ENCODE data around the gene ABHD18.
A peak's percentile ranks its signal among the peaks of the same experiment; 100 is the strongest.
"Not testable (repeated sequence)": the region's sequence is repeated elsewhere in the genome, so short reads cannot be mapped to it uniquely, and the experiment has no call there.

ABHD18 gene

GRCh38 chr4:127965062-127965802 is at the start of gene ABHD18, which contains the start of gene MFSD8:
ABHD18 (plus strand) TSS chr4:127965406; CDS start chr4:127982956, 17,550 bp downstream.
MFSD8 (minus strand) TSS chr4:127965173; CDS start chr4:127965133, 40 bp downstream.
- in situ Hi-C loops (cut with HindIII; ENCODE audit: low pct_unique_long_range_greater_than_20kb, low sequenced_read_pairs) = no loop called here
- TF ChIP-seq JUND (IDR thresholded peaks at IDR 0.05; ENCODE audit: low read depth) = no peak
- peak; percentile 80 to 98 for DNase-seq (ENCODE audit: low read depth in 1 of 2, low spot score in 1 of 2)

GRCh38 chr4:127916512-127916911 is 48.7 kb upstream of the ABHD18 start:
- DNase-seq (ENCODE audit: low read depth in 1 of 2, low spot score in 1 of 2) = no peak
- in situ Hi-C loops (cut with HindIII; ENCODE audit: low pct_unique_long_range_greater_than_20kb, low sequenced_read_pairs) = no loop called here
- TF ChIP-seq JUND (IDR thresholded peaks at IDR 0.05; ENCODE audit: low read depth) = no peak

GRCh38 chr4:127917151-127917550 is 48.1 kb upstream of the ABHD18 start:
- DNase-seq (ENCODE audit: low read depth in 1 of 2, low spot score in 1 of 2) = no peak
- in situ Hi-C loops (cut with HindIII; ENCODE audit: low pct_unique_long_range_greater_than_20kb, low sequenced_read_pairs) = no loop called here
- no peak for TF ChIP-seq JUND (IDR thresholded peaks at IDR 0.05; ENCODE audit: low read depth)

- in situ Hi-C loops (cut with HindIII; ENCODE audit: low pct_unique_long_range_greater_than_20kb, low sequenced_read_pairs) = no loop called here
These were observed 44.7 kb upstream of the ABHD18 start for GRCh38 chr4:127920521-127920920.

GRCh38 chr4:127922226-127922625 is 43.0 kb upstream of the ABHD18 start:
- in situ Hi-C loops (cut with HindIII; ENCODE audit: low pct_unique_long_range_greater_than_20kb, low sequenced_read_pairs) = no loop called here
- DNase-seq (ENCODE audit: low read depth in 1 of 2, low spot score in 1 of 2) = no peak
- no peak for TF ChIP-seq JUND (IDR thresholded peaks at IDR 0.05; ENCODE audit: low read depth)

More at GRCh38 chr4:127920521-127920920, 44.7 kb upstream of the ABHD18 start:
- no peak for TF ChIP-seq JUND (IDR thresholded peaks at IDR 0.05; ENCODE audit: low read depth)
- DNase-seq (ENCODE audit: low read depth in 1 of 2, low spot score in 1 of 2) = no peak

- in situ Hi-C loops (cut with HindIII; ENCODE audit: low pct_unique_long_range_greater_than_20kb, low sequenced_read_pairs); DNase-seq (ENCODE audit: low read depth in 1 of 2, low spot score in 1 of 2): not testable (repeated sequence)
These were observed 39.5 kb upstream of the ABHD18 start for GRCh38 chr4:127925720-127926119.

- TF ChIP-seq JUND (IDR thresholded peaks at IDR 0.05; ENCODE audit: low read depth) = no peak
- DNase-seq (ENCODE audit: low read depth in 1 of 2, low spot score in 1 of 2) = no peak
- in situ Hi-C loops (cut with HindIII; ENCODE audit: low pct_unique_long_range_greater_than_20kb, low sequenced_read_pairs) = no loop called here
These were observed 35.0 kb upstream of the ABHD18 start for GRCh38 chr4:127930175-127930574.

- DNase-seq (ENCODE audit: low read depth in 1 of 2, low spot score in 1 of 2); in situ Hi-C loops (cut with HindIII; ENCODE audit: low pct_unique_long_range_greater_than_20kb, low sequenced_read_pairs): not testable (repeated sequence)
These were observed 33.4 kb upstream of the ABHD18 start for GRCh38 chr4:127931836-127932235.

GRCh38 chr4:127936974-127937373 is 28.2 kb upstream of the ABHD18 start:
- TF ChIP-seq JUND (IDR thresholded peaks at IDR 0.05; ENCODE audit: low read depth) = no peak

GRCh38 chr4:127957105-127957504 is 8.1 kb upstream of the ABHD18 start:
- no peak for TF ChIP-seq JUND (IDR thresholded peaks at IDR 0.05; ENCODE audit: low read depth)
- in situ Hi-C loops (cut with HindIII; ENCODE audit: low pct_unique_long_range_greater_than_20kb, low sequenced_read_pairs) = no loop called here
- no peak for DNase-seq (ENCODE audit: low read depth in 1 of 2, low spot score in 1 of 2)

More at GRCh38 chr4:127936974-127937373, 28.2 kb upstream of the ABHD18 start:
- in situ Hi-C loops (cut with HindIII; ENCODE audit: low pct_unique_long_range_greater_than_20kb, low sequenced_read_pairs) = no loop called here
- no peak for DNase-seq (ENCODE audit: low read depth in 1 of 2, low spot score in 1 of 2)

GRCh38 chr4:127959794-127960193 is 5.4 kb upstream of the ABHD18 start:
- no peak for DNase-seq (ENCODE audit: low read depth in 1 of 2, low spot score in 1 of 2)
- in situ Hi-C loops (cut with HindIII; ENCODE audit: low pct_unique_long_range_greater_than_20kb, low sequenced_read_pairs) = no loop called here
- TF ChIP-seq JUND (IDR thresholded peaks at IDR 0.05; ENCODE audit: low read depth) = no peak

GRCh38 chr4:127963633-127964398 is 1.4 kb upstream of the ABHD18 start:
- in situ Hi-C loops (cut with HindIII; ENCODE audit: low pct_unique_long_range_greater_than_20kb, low sequenced_read_pairs); DNase-seq (ENCODE audit: low read depth in 1 of 2, low spot score in 1 of 2): not testable (repeated sequence)

- in situ Hi-C loops (cut with HindIII; ENCODE audit: low pct_unique_long_range_greater_than_20kb, low sequenced_read_pairs) = not testable (repeated sequence)
- DNase-seq (ENCODE audit: low read depth in 1 of 2, low spot score in 1 of 2) = peak in 1 of 2 experiments; percentile 1
These were observed 662 bp upstream of the ABHD18 start for GRCh38 chr4:127964426-127965061.
